ENCODE measurements around the gene AIP.

Gene AIP

GRCh38 chr11:67514116-67514515, 31.3 kb downstream of the AIP start:
- TF ChIP-seq REST (IDR thresholded peaks at IDR 0.05; ENCODE audit: insufficient replicate concordance, low read depth), result no peak
- TF ChIP-seq GABPA (IDR thresholded peaks at IDR 0.05; ENCODE audit: low read depth), result no peak
- TF ChIP-seq POLR2AphosphoS5 (IDR thresholded peaks at IDR 0.05; ENCODE audit: low read depth), result no peak
- no peak for TF ChIP-seq CTCF (IDR thresholded peaks at IDR 0.05; ENCODE audit: insufficient read depth, low read length)
- TF ChIP-seq SPI1 (IDR thresholded peaks at IDR 0.05; ENCODE audit: borderline replicate concordance, low read depth), result no peak
- Histone ChIP-seq H3K4me3 (replicated peaks; ENCODE audit: insufficient read depth, low read length) (no peak overlapping the region), H3K27ac (replicated peaks) (no peak overlapping the region), H3K27me3 (ENCODE audit: insufficient read depth, poor library complexity, severe bottlenecking) (no peaks in the 10 kb centered on the region)
- DNase-seq (ENCODE audit: low read depth in 1 of 2, low spot score in 1 of 2), result no peak

GRCh38 chr11:67516806-67517205, 34.0 kb downstream of the AIP start:
- no peak overlapping the region for H3K4me3 ChIP-seq (replicated peaks; ENCODE audit: insufficient read depth, low read length)
- DNase-seq (ENCODE audit: low read depth in 1 of 2, low spot score in 1 of 2), result no peak
- no peaks in the 10 kb centered on the region for H3K27me3 ChIP-seq (ENCODE audit: insufficient read depth, poor library complexity, severe bottlenecking)
- no peak for TF ChIP-seq REST (IDR thresholded peaks at IDR 0.05; ENCODE audit: insufficient replicate concordance, low read depth)
- no peak for TF ChIP-seq CTCF (IDR thresholded peaks at IDR 0.05; ENCODE audit: insufficient read depth, low read length)
- no peak for TF ChIP-seq SPI1 (IDR thresholded peaks at IDR 0.05; ENCODE audit: borderline replicate concordance, low read depth)
- H3K27ac ChIP-seq (replicated peaks), result no peak overlapping the region

GRCh38 chr11:67517784-67518552, 35.1 kb downstream of the AIP start:
- TF ChIP-seq POLR2AphosphoS5 (IDR thresholded peaks at IDR 0.05; ENCODE audit: low read depth), result no peak
- TF ChIP-seq GABPA (IDR thresholded peaks at IDR 0.05; ENCODE audit: low read depth), result no peak
- no peak for TF ChIP-seq CTCF (IDR thresholded peaks at IDR 0.05; ENCODE audit: insufficient read depth, low read length)
- no peak for TF ChIP-seq SPI1 (IDR thresholded peaks at IDR 0.05; ENCODE audit: borderline replicate concordance, low read depth)
- no peak for TF ChIP-seq REST (IDR thresholded peaks at IDR 0.05; ENCODE audit: insufficient replicate concordance, low read depth)
- no peak for DNase-seq (ENCODE audit: low read depth in 1 of 2, low spot score in 1 of 2)
- no peak overlapping the region for H3K27ac ChIP-seq (replicated peaks)
- no peak overlapping the region for H3K4me3 ChIP-seq (replicated peaks; ENCODE audit: insufficient read depth, low read length)
- no peaks in the 10 kb centered on the region for H3K27me3 ChIP-seq (ENCODE audit: insufficient read depth, poor library complexity, severe bottlenecking)
